ENCODE measurements around the gene ALG12. TPM values are rescaled to one million over a fixed set of nuclear protein-coding genes. Genes with fewer than 3 reads are reported as not detected.

The ALG12 gene
- polyA plus RNA-seq, 3 donors, result 5.3 to 9.6 (median 9.3) TPM

GRCh38 chr22:49923445-49923844 lies 5.2 kb upstream of the ALG12 start:
- 77 to 82% (median 78%) methylated on average over 16 of the region's 16 CpGs for WGBS, 3 donors
- no peak overlapping the region for H3K27ac ChIP-seq (ENCODE audit: low read depth, low read length)

- WGBS, 3 donors, result 94 to 95% (median 95%) methylated on average over 22 to 25 of the region's 25 CpGs
- no peak overlapping the region for H3K27ac ChIP-seq (ENCODE audit: low read depth, low read length)
Measured at GRCh38 chr22:49922926-49923325, 4.7 kb upstream of the ALG12 start.

DNA sequence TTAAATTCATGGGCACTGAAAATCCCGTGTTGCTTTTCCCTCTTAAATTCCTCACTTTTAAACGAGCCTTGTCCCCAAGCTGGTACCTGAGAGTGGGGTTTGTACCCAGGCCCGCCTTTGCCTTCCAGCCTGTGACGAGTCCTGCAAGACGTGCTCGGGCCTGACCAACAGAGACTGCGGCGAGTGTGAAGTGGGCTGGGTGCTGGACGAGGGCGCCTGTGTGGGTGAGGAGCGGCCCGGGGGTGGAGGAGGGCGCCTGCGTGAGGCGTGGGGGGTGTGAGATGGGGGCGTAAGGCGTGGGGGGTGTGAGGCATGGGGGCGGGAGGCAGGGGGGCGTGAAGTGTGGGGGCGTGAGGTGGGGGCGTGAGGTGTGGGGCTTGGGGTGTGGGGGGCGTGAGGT lies 4.2 kb upstream of the ALG12 start:
- no peak overlapping the region for H3K27ac ChIP-seq (ENCODE audit: low read depth, low read length)
- 92 to 93% (median 92%) methylated on average over 19 to 22 of the region's 22 CpGs for WGBS, 3 donors

GRCh38 chr22:49921508-49922278 lies 3.5 kb upstream of the ALG12 start:
- H3K27ac ChIP-seq (ENCODE audit: low read depth, low read length), result no peak overlapping the region
- 91 to 93% (median 92%) methylated on average over 35 of the region's 35 CpGs for WGBS, 3 donors

- WGBS, 3 donors, result 95 to 96% (median 96%) methylated on average over 18 of the region's 18 CpGs
- no peak overlapping the region for H3K27ac ChIP-seq (ENCODE audit: low read depth, low read length)
Measured at GRCh38 chr22:49920859-49921258, 2.6 kb upstream of the ALG12 start.

DNA sequence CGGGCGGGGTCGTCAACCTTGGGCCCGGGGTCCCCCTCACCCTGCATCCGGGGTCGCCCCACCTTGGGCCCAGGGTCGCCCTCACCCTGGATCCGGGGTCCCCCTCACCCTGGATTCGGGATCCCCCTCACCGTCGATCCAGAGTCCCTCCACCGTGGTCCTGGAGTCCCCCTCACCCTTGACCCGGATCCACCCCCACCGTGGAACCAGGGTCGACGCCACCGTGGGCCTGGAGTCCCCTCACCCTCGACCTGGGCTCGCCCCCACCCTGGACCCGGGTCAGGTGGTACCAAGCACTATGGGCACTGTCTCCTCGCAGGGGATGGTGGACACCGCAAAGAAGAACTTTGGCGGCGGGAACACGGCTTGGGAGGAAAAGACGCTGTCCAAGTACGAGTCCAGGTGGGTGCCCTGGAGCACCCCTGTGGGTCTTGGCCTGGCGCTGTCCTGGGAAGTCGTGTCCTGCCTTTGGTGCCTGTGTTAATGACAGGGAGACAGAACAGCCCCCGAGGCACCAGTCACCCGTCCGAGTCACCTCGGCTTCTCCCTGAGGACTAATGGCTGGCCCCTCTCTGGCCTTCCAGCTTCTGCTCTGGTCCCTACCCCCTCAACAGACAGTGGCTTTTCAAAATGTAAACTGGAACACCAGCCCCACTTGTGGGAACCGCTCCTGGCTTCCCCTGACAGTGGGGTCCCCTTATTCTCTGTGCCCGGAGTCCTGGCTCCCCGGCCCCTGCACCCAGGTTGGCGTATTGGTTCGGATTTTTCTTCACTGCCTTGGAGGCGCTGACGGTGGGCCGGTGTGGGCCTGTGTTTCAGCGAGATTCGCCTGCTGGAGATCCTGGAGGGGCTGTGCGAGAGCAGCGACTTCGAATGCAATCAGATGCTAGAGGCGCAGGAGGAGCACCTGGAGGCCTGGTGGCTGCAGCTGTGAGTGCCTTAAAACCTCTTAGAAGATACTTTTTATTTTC lies 958 bp upstream of the ALG12 start:
- WGBS, 3 donors, result 28 to 43% (median 41%) methylated on average over 46 to 47 of the region's 47 CpGs
- H3K27ac ChIP-seq (ENCODE audit: low read depth, low read length), result no peak overlapping the region

- no peak overlapping the region for H3K27ac ChIP-seq (ENCODE audit: low read depth, low read length)
Measured at GRCh38 chr22:49916831-49917230, 1.4 kb downstream of the ALG12 start.

GRCh38 chr22:49915610-49916009 lies 2.6 kb downstream of the ALG12 start:
- H3K27ac ChIP-seq (ENCODE audit: low read depth, low read length), result no peak overlapping the region
- WGBS, 3 donors, result 94 to 96% (median 95%) methylated on average over 12 of the region's 12 CpGs

More at GRCh38 chr22:49916831-49917230, 1.4 kb downstream of the ALG12 start:
- 90 to 91% (median 91%) methylated on average over 11 of the region's 11 CpGs for WGBS, 3 donors

GRCh38 chr22:49914256-49914655 lies 4.0 kb downstream of the ALG12 start:
- no peak overlapping the region for H3K27ac ChIP-seq (ENCODE audit: low read depth, low read length)
- WGBS, 3 donors, result 88 to 89% (median 89%) methylated on average over 12 of the region's 12 CpGs

DNA sequence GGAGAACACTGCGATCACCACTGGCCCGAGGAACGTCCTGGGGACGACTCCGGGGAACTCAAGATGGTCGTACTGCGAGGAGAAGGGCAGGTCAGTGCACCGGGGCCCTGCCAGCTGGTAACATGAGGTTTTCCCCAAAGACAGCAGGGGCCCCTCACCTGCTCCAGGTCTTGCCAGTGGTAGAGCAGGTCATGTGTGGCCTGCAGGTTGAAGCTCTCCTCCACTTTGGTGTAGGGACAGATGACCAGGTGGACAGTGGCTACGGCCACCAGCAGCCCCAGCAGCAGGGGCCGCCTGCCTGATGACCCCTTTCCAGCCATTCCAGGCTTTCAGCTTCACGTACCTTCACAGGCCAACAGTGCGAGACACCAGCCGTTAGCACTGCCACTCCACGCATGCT lies 4.8 kb downstream of the ALG12 start:
- 93 to 97% (median 95%) methylated on average over 14 of the region's 14 CpGs for WGBS, 3 donors
- no peak overlapping the region for H3K27ac ChIP-seq (ENCODE audit: low read depth, low read length)

- H3K27ac ChIP-seq (ENCODE audit: low read depth, low read length), result no peak overlapping the region
- WGBS, 3 donors, result 94 to 97% (median 96%) methylated on average over 14 of the region's 14 CpGs
Measured at GRCh38 chr22:49913026-49913425, 5.2 kb downstream of the ALG12 start.

GRCh38 chr22:49911881-49912625 lies 6.2 kb downstream of the ALG12 start:
- 92 to 96% (median 95%) methylated on average over 30 of the region's 30 CpGs for WGBS, 3 donors
- H3K27ac ChIP-seq (ENCODE audit: low read depth, low read length), result no peak overlapping the region

GRCh38 chr22:49910229-49911155 lies 7.7 kb downstream of the ALG12 start:
- WGBS, 3 donors, result 92 to 94% (median 93%) methylated on average over 27 of the region's 27 CpGs
- H3K27ac ChIP-seq (ENCODE audit: low read depth, low read length), result no peak overlapping the region

- H3K27ac ChIP-seq (ENCODE audit: low read depth, low read length), result no peak overlapping the region
- 94 to 95% (median 94%) methylated on average over 23 of the region's 23 CpGs for WGBS, 3 donors
Measured at GRCh38 chr22:49909476-49910205, 8.6 kb downstream of the ALG12 start.

- WGBS, 3 donors, result 95 to 97% (median 96%) methylated on average over 19 of the region's 19 CpGs
Measured at GRCh38 chr22:49907807-49908206, 10.4 kb downstream of the ALG12 start.

GRCh38 chr22:49906799-49907290 lies 11.4 kb downstream of the ALG12 start:
- 92 to 96% (median 94%) methylated on average over 11 to 14 of the region's 14 CpGs for WGBS, 3 donors
- no peak overlapping the region for H3K27ac ChIP-seq (ENCODE audit: low read depth, low read length)

More at GRCh38 chr22:49907807-49908206, 10.4 kb downstream of the ALG12 start:
- H3K27ac ChIP-seq (ENCODE audit: low read depth, low read length), result no peak overlapping the region
